Right atrium auricular region (tissue), 2 donors: ENCODE measurements around the gene RINL. TPM values are rescaled to one million over a fixed set of nuclear protein-coding genes. Genes with fewer than 3 reads are reported as not detected.

Source experiments
- DNase-seq: peaks from one replicate; pipeline ENCODE4 v3.0.0-alpha.2; 2019; ENCODE audit warnings: low spot score
- H3K27ac ChIP-seq, 2 donors: fragments of 200-600 bp; sonication (generic); 1 replicate in 1 of 2; 2 replicates in 1 of 2; pipeline ENCODE4 v1.5.1; 2016 to 2019
- H3K27me3 ChIP-seq, 2 donors: fragments of 200-600 bp; sonication (generic); one replicate each; pipeline versions ENCODE4 v1.5.1 to v1.6.0; 2017 to 2019
- H3K36me3 ChIP-seq: fragments of 200-600 bp; sonication (generic); one replicate; pipeline ENCODE4 v1.5.1; 2016
- H3K4me1 ChIP-seq, 2 donors: fragments of 200-600 bp; sonication (generic); one replicate each; pipeline versions ENCODE4 v1.5.1 to v1.6.0; 2017 to 2019
- H3K4me3 ChIP-seq, 2 donors: fragments of 200-600 bp; sonication (generic); 1 replicate in 1 of 2; 2 replicates in 1 of 2; pipeline ENCODE4 v1.5.1; 2017 to 2019; ENCODE audit warnings: mild to moderate bottlenecking in 1 of 2, moderate library complexity in 1 of 2
- H3K9me3 ChIP-seq, 2 donors: fragments of 200-600 bp; sonication (generic); one replicate each; pipeline ENCODE4 v1.5.1; 2019
- total RNA-seq, 2 donors: library from RNA; depleted of rRNA; stranded (reverse); fragments of >200 nt; gene quantifications; one replicate each; pipeline ENCODE4 v1.1.0, GENCODE V29; 2016
- TF ChIP-seq, protein P1 (sequence below), 2 donors: fragments of 200-600 bp; sonication (generic); IDR thresholded peaks; one replicate each; pipeline ENCODE4 v1.5.1; 2019; ENCODE audit warnings: antibody characterized with exemption in 2 of 2

The RINL gene
- total RNA-seq, 2 donors from 2014 or later: 3.3 to 5.5 TPM

DNA sequence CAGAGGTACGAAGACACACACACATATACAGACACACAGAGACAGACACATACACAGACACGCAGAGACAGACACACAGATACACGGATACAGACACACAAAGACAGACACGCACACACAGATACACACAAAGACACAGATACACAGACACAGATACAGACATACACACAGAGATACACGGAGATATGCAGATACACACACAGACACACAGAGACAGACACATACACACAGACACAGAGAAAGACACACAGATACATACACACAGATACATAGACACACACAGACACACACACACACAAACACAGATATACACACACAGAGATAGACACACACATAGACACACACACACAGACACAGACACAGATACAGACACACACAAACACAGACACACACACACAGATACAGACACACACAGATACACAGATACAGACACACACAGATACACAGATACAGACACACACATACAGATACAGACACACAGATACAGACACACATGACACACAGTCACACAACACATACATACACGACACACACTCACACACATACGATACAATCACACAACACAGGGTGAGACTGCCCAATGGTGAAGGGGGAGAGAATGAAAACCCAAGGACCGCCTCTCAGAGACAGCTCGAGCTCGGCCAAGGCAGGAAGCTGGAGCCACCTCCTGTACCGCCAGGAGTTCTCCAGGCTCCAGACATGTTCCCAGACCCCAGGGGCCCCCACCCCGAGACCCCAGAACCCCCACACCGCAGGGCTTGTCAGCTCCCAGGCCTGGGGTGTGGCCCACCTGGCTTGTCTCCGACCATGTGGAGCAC lies 42.7 kb upstream of the RINL start:
- TF ChIP-seq, protein P1, sequence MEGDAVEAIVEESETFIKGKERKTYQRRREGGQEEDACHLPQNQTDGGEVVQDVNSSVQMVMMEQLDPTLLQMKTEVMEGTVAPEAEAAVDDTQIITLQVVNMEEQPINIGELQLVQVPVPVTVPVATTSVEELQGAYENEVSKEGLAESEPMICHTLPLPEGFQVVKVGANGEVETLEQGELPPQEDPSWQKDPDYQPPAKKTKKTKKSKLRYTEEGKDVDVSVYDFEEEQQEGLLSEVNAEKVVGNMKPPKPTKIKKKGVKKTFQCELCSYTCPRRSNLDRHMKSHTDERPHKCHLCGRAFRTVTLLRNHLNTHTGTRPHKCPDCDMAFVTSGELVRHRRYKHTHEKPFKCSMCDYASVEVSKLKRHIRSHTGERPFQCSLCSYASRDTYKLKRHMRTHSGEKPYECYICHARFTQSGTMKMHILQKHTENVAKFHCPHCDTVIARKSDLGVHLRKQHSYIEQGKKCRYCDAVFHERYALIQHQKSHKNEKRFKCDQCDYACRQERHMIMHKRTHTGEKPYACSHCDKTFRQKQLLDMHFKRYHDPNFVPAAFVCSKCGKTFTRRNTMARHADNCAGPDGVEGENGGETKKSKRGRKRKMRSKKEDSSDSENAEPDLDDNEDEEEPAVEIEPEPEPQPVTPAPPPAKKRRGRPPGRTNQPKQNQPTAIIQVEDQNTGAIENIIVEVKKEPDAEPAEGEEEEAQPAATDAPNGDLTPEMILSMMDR (IDR thresholded peaks at IDR 0.05): no peak
- no peaks in the 10 kb centered on the region for H3K4me1 ChIP-seq
- peaks cover 9% of the 10 kb centered on the region for H3K36me3 ChIP-seq

DNA sequence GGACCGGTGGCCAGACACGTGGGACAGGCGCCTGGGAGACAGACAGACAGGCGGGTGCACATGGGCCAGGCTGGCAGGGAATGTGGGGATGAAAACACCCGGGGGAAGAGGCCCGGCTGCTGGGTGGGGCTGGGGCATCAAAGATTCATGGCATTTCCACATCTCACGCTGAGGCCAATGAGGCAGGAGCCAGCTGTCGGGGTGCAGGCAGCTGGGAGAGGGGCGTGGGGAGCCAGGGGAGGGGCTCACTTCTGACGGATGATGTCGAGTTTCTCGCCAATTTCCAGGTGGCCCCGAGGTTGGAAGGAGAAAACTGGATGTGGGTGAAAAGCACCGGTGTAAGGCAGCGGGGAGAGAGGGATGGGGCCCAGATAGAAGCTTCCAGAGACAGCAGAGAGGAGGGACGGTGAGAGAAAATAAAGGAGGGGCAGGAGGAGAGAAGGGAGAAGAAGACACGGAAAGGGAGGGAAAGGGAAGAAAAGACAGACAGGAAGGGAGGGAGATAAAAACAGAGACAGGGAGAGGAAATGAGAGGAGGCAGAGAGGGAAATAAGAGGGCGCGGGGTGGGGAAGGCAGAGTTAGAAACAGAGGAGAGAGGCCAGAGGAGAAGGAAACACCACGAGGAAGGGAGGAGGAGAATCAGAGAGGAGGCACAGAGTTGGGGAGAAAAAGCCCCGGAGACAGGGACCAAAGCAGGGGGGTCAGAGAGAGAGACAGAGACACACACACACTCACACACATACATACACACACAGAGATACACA lies 41.9 kb upstream of the RINL start:
- H3K4me3 ChIP-seq: no peak overlapping the region

More for the DNA sequence above, 42.7 kb upstream of the RINL start:
- Histone ChIP-seq H3K27ac (no peak overlapping the region), H3K9me3 (no peaks in the 10 kb centered on the region), H3K27me3 (no peaks in the 10 kb centered on the region), H3K4me3 (no peak overlapping the region)
- no peak for DNase-seq

DNA sequence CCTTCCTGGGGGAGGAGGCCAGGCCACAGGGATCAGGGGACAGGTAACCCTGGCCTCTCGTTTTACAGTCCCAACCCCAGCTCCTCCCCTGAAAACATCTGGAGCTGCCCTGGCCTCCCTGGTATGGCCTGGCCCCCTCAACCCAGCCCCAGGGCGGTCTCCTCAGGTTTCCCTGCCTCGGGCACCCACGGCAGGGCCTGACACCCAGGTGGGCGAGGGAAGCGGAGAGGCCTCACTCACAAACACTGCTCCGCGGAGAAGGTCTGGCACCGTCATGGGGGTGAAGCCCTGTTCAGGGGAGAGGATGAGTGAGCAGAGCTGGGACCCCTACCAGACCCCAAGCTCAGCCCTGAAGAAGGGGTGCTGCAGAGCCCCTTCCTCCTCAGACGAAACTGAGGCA lies 40.5 kb upstream of the RINL start:
- DNase-seq: no peak
- no peaks in the 10 kb centered on the region for H3K27me3 ChIP-seq
- no peaks in the 10 kb centered on the region for H3K4me1 ChIP-seq
- no peak overlapping the region for H3K4me3 ChIP-seq
- H3K27ac ChIP-seq: no peak overlapping the region
- no peaks in the 10 kb centered on the region for H3K9me3 ChIP-seq
- TF ChIP-seq, protein P1 (IDR thresholded peaks at IDR 0.05): no peak
- H3K36me3 ChIP-seq: no peaks in the 10 kb centered on the region

More for the DNA sequence above, 41.9 kb upstream of the RINL start:
- no peaks in the 10 kb centered on the region for H3K9me3 ChIP-seq
- no peaks in the 10 kb centered on the region for H3K4me1 ChIP-seq
- no peak for DNase-seq
- peaks cover 9% of the 10 kb centered on the region for H3K36me3 ChIP-seq
- H3K27ac ChIP-seq: no peak overlapping the region
- H3K27me3 ChIP-seq: no peaks in the 10 kb centered on the region
- TF ChIP-seq, protein P1 (IDR thresholded peaks at IDR 0.05): no peak

DNA sequence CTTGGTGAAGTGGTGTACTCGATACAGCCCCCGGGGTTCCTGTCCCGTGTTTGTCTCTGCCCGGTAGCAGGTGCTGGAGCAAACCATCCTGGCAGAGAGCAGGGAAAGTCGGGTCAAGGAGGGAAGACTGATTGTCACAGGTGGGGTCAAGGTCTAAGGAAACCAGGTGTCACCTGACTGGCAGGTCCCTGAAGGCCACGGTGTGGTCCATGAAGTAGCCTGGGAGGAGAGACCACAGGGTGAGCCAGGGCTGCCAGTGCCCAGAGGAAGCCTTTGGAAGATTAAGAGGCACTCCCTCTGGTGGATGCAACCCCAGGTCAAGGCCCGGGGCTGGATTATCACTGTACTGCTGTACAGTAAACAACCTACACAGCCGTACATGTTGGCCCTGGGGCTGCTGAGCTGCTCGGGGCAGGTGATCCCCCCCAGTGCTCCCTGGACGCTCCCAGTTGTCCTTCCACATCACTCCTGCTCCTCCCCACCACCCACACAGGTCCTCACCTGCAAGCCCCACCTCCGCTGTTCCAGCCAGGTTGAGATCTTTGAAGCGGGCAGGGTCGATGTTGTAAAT lies 39.9 kb upstream of the RINL start:
- Histone ChIP-seq H3K4me1 (no peaks in the 10 kb centered on the region), H3K9me3 (no peaks in the 10 kb centered on the region), H3K36me3 (no peaks in the 10 kb centered on the region), H3K27me3 (no peaks in the 10 kb centered on the region), H3K4me3 (no peak overlapping the region), H3K27ac (no peak overlapping the region)
- TF ChIP-seq, protein P1 (IDR thresholded peaks at IDR 0.05): peak in 1 of 2 donors; percentile 34
- no peak for DNase-seq

DNA sequence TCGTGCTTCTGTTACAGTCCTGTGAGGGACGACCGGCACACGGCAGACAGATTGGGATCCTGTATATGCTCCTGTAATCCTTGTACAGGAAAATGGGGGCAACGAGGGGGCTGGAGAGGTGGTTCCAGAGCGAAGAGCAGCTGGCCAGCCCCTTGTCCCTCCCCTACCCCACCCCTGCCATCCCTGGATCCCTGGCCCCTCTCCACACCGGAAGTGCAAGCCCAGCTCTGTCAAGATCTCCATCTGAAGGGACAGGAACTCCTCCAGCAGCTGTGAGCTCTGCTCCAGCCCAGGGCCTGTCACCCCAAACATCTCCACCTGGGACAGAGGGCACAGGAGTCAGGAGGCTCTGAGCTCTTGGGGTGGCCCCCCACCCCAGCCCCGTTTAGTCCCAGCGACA lies 39.4 kb upstream of the RINL start:
- Histone ChIP-seq H3K36me3 (no peaks in the 10 kb centered on the region), H3K4me1 (no peaks in the 10 kb centered on the region), H3K9me3 (no peaks in the 10 kb centered on the region), H3K4me3 (no peak overlapping the region), H3K27me3 (no peaks in the 10 kb centered on the region), H3K27ac (no peak overlapping the region)
- TF ChIP-seq, protein P1 (IDR thresholded peaks at IDR 0.05): no peak
- no peak for DNase-seq
